ENCODE data around the gene C1QL1. TPM values are rescaled to one million over a fixed set of nuclear protein-coding genes. Genes with fewer than 3 reads are reported as not detected.

Gene C1QL1
- total RNA-seq, 1 experiment from 2014 or later, result 8.6 TPM

GRCh38 chr17:44990994-44991393 lies 22.9 kb upstream of the C1QL1 start:
- no peak overlapping the region for H3K27ac ChIP-seq (ENCODE audit: low read depth, low read length, poor library complexity, severe bottlenecking)
- no peak overlapping the region for H3K4me3 ChIP-seq (ENCODE audit: low read depth, low read length, poor library complexity, severe bottlenecking)
- intact Hi-C loops (cut with micrococcal nuclease; ENCODE audit: unreplicated experiment), result no loop called here
- no peaks in the 10 kb centered on the region for H3K27me3 ChIP-seq (replicated peaks; ENCODE audit: insufficient read depth, low read depth, low read length, poor library complexity)
- no peaks in the 10 kb centered on the region for H3K9me3 ChIP-seq (ENCODE audit: low read depth, low read length, poor library complexity, severe bottlenecking)
- H3K4me1 ChIP-seq (ENCODE audit: insufficient read depth, low read length, poor library complexity, severe bottlenecking), result peaks cover 27% of the 10 kb centered on the region
- TF ChIP-seq EZH2 (IDR thresholded peaks at IDR 0.05; ENCODE audit: borderline replicate concordance, low read depth, low read length, poor library complexity, severe bottlenecking) (no peak), CTCF (conservative IDR thresholded peaks at IDR 0.05; ENCODE audit: low read depth, low read length) (no peak)
- ChIA-PET CTCF (no interaction called here), POLR2A (ENCODE audit: low non-redundant PET) (interaction anchor here (0.6 kb wide), 1 partner anchor 212 kb away, joined by 3 read pairs; no protein-coding TSS in a partner anchor)
- DNase-seq (ENCODE audit: low spot score), result no peak
- H3K36me3 ChIP-seq (ENCODE audit: insufficient read depth, low read length, poor library complexity, severe bottlenecking), result no peaks in the 10 kb centered on the region
- BruUV-seq (replicated peaks), result no TSS peak

- Histone ChIP-seq H3K4me3 (ENCODE audit: low read depth, low read length, poor library complexity, severe bottlenecking) (no peak overlapping the region), H3K27ac (ENCODE audit: low read depth, low read length, poor library complexity, severe bottlenecking) (no peak overlapping the region), H3K4me1 (ENCODE audit: insufficient read depth, low read length, poor library complexity, severe bottlenecking) (peaks cover 27% of the 10 kb centered on the region), H3K36me3 (ENCODE audit: insufficient read depth, low read length, poor library complexity, severe bottlenecking) (no peaks in the 10 kb centered on the region), H3K27me3 (replicated peaks; ENCODE audit: insufficient read depth, low read depth, low read length, poor library complexity) (no peaks in the 10 kb centered on the region), H3K9me3 (ENCODE audit: low read depth, low read length, poor library complexity, severe bottlenecking) (no peaks in the 10 kb centered on the region)
- no peak for TF ChIP-seq CTCF (conservative IDR thresholded peaks at IDR 0.05; ENCODE audit: low read depth, low read length)
- TF ChIP-seq EZH2 (IDR thresholded peaks at IDR 0.05; ENCODE audit: borderline replicate concordance, low read depth, low read length, poor library complexity, severe bottlenecking), result no peak
- POLR2A ChIA-PET (ENCODE audit: low non-redundant PET), result no interaction called here
- CTCF ChIA-PET, result no interaction called here
- intact Hi-C loops (cut with micrococcal nuclease; ENCODE audit: unreplicated experiment), result no loop called here
- BruUV-seq (replicated peaks), result no TSS peak
- DNase-seq (ENCODE audit: low spot score), result no peak
Observed at GRCh38 chr17:44989552-44990138, 21.5 kb upstream of the C1QL1 start.

- H3K4me1 ChIP-seq (ENCODE audit: insufficient read depth, low read length, poor library complexity, severe bottlenecking), result peaks cover 27% of the 10 kb centered on the region
- intact Hi-C loops (cut with micrococcal nuclease; ENCODE audit: unreplicated experiment), result no loop called here
- no peak for DNase-seq (ENCODE audit: low spot score)
- ChIA-PET CTCF (interaction anchor here (0.6 kb wide), 1 partner anchor 48 kb away, joined by 7 read pairs; no protein-coding TSS in a partner anchor), POLR2A (ENCODE audit: low non-redundant PET) (no interaction called here)
- no peak for TF ChIP-seq EZH2 (IDR thresholded peaks at IDR 0.05; ENCODE audit: borderline replicate concordance, low read depth, low read length, poor library complexity, severe bottlenecking)
- TF ChIP-seq CTCF (conservative IDR thresholded peaks at IDR 0.05; ENCODE audit: low read depth, low read length), result no peak
- H3K36me3 ChIP-seq (ENCODE audit: insufficient read depth, low read length, poor library complexity, severe bottlenecking), result no peaks in the 10 kb centered on the region
- H3K9me3 ChIP-seq (ENCODE audit: low read depth, low read length, poor library complexity, severe bottlenecking), result no peaks in the 10 kb centered on the region
- H3K4me3 ChIP-seq (ENCODE audit: low read depth, low read length, poor library complexity, severe bottlenecking), result peak overlapping the region; percentile 19
- no TSS peak for BruUV-seq (replicated peaks)
- no peak overlapping the region for H3K27ac ChIP-seq (ENCODE audit: low read depth, low read length, poor library complexity, severe bottlenecking)
- no peaks in the 10 kb centered on the region for H3K27me3 ChIP-seq (replicated peaks; ENCODE audit: insufficient read depth, low read depth, low read length, poor library complexity)
Observed at GRCh38 chr17:44988044-44988942, 20.2 kb upstream of the C1QL1 start.

All from A673 (cell line).